Fibroblast of lung (primary cell): ENCODE measurements around the gene COL4A3. TPM values are rescaled to one million over a fixed set of nuclear protein-coding genes. Genes with fewer than 3 reads are reported as not detected.
A peak's percentile ranks its signal among the peaks of the same experiment; 100 is the strongest.
"Not testable (repeated sequence)": the region's sequence is repeated elsewhere in the genome, so short reads cannot be mapped to it uniquely, and the experiment has no call there.

Experiments
- DNase-seq, 2 donors: peaks; one replicate each; pipeline versions ENCODE4 v3.0.0 to v3.0.0-alpha.2; 2010; ENCODE audit warnings: low read depth in 2 of 2
- H2AFZ ChIP-seq: 2 replicates; pipeline ENCODE4 v1.5.1; 2012; ENCODE audit warnings: low read length, control low read depth, inconsistent platforms
- H3K27ac ChIP-seq: 2 replicates; pipeline ENCODE4 v1.5.1; 2011; ENCODE audit warnings: low read length, control low read depth; ENCODE audit not compliant: insufficient read depth
- H3K27me3 ChIP-seq: 2 replicates; pipeline ENCODE4 v1.5.1; 2011; ENCODE audit warnings: mild to moderate bottlenecking, low read length; ENCODE audit not compliant: control insufficient read depth, insufficient read depth
- H3K36me3 ChIP-seq: 2 replicates; pipeline ENCODE4 v1.5.1; 2011; ENCODE audit warnings: low read length; ENCODE audit not compliant: control insufficient read depth, insufficient read depth
- H3K4me1 ChIP-seq: 2 replicates; pipeline ENCODE4 v1.5.1; 2011; ENCODE audit warnings: low read length; ENCODE audit not compliant: control insufficient read depth, insufficient read depth; ENCODE audit errors: extremely low read depth
- H3K4me2 ChIP-seq: 2 replicates; pipeline ENCODE4 v1.5.1; 2011; ENCODE audit warnings: low read length, control low read depth; ENCODE audit not compliant: insufficient read depth; ENCODE audit errors: extremely low read depth
- H3K4me3 ChIP-seq, 4 experiments: fragments of 200-600 bp in 1 of 4; sonication (generic) in 1 of 4; replicated peaks in 1 of 4; 2 replicates each; pipeline ENCODE4 v1.5.1; 2011 to 2016; ENCODE audit warnings: low read length in 4 of 4, low read depth in 3 of 4, mild to moderate bottlenecking in 3 of 4, control low read depth in 2 of 4, inconsistent platforms in 1 of 4, mixed read lengths in 1 of 4; ENCODE audit not compliant: insufficient read depth in 1 of 4; ENCODE audit errors: control extremely low read depth in 1 of 4
- H3K79me2 ChIP-seq: 2 replicates; pipeline ENCODE4 v1.5.1; 2012; ENCODE audit warnings: mild to moderate bottlenecking, low read length, inconsistent platforms; ENCODE audit not compliant: control insufficient read depth, insufficient read depth
- H3K9ac ChIP-seq: 2 replicates; pipeline ENCODE4 v1.5.1; 2011; ENCODE audit warnings: mild to moderate bottlenecking, low read length, control low read depth; ENCODE audit not compliant: insufficient read depth
- H3K9me3 ChIP-seq: 2 replicates; pipeline ENCODE4 v1.5.1; 2012; ENCODE audit warnings: low read depth, low read length; ENCODE audit not compliant: control insufficient read depth, insufficient read depth
- H4K20me1 ChIP-seq: 2 replicates; pipeline ENCODE4 v1.5.1; 2011; ENCODE audit warnings: low read length; ENCODE audit not compliant: control insufficient read depth, insufficient read depth; ENCODE audit errors: extremely low read depth
- EZH2 ChIP-seq: IDR thresholded peaks from 2 replicates; pipeline ENCODE4 v1.5.1; 2012; ENCODE audit warnings: low read length, control low read depth, mild to moderate bottlenecking; ENCODE audit errors: missing control alignments
- polyA plus RNA-seq, 2 donors: library from polyadenylated mRNA; depleted of rRNA in 1 of 2; stranded (reverse) in 1 of 2; unstranded in 1 of 2; fragments of >200 nt; gene quantifications; 2 replicates each; pipeline ENCODE4 v1.2.1, GENCODE V29; 2011 to 2012; ENCODE audit warnings: missing spikeins in 1 of 2
- total RNA-seq: library from RNA; depleted of rRNA; stranded (reverse); fragments of >200 nt; gene quantifications from 2 replicates; pipeline ENCODE4 v1.2.1, GENCODE V29; 2014
- TF ChIP-seq, protein P1 (sequence below), 2 donors: IDR thresholded peaks in 1 of 2; conservative IDR thresholded peaks in 1 of 2; 1 replicate in 1 of 2; 2 replicates in 1 of 2; pipeline ENCODE4 v1.5.1; 2011 to 2012; ENCODE audit warnings: low read length in 2 of 2, control low read depth in 1 of 2, inconsistent platforms in 1 of 2, low read depth in 1 of 2, mild to moderate bottlenecking in 1 of 2

COL4A3 gene
- total and polyA plus RNA-seq, 2 donors (not counting 1 experiment from before 2014, with no cell fraction given): 0.12 to 0.33 TPM

DNA sequence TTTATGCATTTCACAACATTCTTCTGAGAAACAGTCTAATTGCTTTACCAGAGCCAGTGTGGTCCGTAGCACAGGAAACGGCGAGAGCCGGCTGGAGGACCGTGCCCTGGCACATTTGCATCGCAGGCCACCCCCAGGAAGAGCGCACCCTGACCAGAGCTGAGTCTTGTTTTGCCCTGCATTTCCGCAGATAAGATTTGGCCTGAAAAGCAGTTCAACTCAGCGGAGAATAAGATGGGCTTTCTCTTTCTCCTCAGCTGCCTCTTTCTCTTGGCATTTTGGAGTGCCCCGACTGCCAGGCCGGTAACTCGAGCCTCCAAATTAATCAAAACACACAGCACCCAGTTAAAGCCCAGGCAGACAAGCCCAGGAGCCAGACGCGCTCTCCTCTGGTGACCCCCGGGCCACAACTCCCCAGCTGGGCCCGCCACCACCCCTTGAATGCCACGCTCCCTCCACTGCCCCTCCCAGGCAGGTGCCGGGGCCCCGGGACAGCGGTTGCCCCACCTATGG lies 883 bp upstream of the COL4A3 start:
- Histone ChIP-seq H3K9me3 (no peaks in the 10 kb centered on the region), H3K4me2 (peak overlapping the region; percentile 38), H2AFZ (no peak overlapping the region), H3K79me2 (no peaks in the 10 kb centered on the region), H3K9ac (no peak overlapping the region), H3K4me1 (no peaks in the 10 kb centered on the region), H3K27me3 (peaks cover 13% of the 10 kb centered on the region), H4K20me1 (no peaks in the 10 kb centered on the region), H3K36me3 (no peaks in the 10 kb centered on the region), H3K4me3 (peak overlapping the region; percentile 23 to 52 (median 34)), H3K27ac (no peak overlapping the region)
- TF ChIP-seq, protein P1, sequence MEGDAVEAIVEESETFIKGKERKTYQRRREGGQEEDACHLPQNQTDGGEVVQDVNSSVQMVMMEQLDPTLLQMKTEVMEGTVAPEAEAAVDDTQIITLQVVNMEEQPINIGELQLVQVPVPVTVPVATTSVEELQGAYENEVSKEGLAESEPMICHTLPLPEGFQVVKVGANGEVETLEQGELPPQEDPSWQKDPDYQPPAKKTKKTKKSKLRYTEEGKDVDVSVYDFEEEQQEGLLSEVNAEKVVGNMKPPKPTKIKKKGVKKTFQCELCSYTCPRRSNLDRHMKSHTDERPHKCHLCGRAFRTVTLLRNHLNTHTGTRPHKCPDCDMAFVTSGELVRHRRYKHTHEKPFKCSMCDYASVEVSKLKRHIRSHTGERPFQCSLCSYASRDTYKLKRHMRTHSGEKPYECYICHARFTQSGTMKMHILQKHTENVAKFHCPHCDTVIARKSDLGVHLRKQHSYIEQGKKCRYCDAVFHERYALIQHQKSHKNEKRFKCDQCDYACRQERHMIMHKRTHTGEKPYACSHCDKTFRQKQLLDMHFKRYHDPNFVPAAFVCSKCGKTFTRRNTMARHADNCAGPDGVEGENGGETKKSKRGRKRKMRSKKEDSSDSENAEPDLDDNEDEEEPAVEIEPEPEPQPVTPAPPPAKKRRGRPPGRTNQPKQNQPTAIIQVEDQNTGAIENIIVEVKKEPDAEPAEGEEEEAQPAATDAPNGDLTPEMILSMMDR (conservative IDR thresholded peaks at IDR 0.05 in 1 of 2, IDR thresholded peaks at IDR 0.05 in 1 of 2; ENCODE audit: low read depth in 1 of 2, low read length in 2 of 2): no peak
- peak; percentile 56 for TF ChIP-seq EZH2
- no peak for DNase-seq

DNA sequence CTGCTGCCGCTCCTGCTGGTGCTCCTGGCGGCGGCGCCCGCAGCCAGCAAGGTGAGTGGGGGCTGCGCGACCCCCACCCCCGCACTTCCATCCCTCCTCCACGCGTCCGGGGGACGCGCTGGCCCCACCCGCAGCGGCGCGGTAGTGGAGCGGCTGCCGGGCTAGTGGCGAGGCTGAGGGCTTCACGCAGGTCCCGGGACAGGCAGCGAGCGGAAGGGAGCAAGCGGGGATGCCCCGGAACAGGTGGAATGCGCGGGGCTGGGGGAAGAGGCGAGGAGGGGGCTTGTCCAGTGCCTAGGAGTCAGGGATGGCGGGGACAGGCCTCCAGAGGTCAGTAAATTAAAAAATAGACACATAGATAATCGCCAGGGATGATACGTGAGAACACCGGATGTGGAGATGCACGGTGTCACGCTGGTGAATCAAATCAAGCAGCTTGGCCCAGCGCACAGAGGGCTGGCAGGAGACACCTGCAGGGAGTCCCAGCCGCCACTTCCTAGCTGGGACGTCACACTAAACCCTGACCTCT lies 403 bp downstream of the COL4A3 start:
- no peaks in the 10 kb centered on the region for H4K20me1 ChIP-seq
- peak overlapping the region in 1 of 4 experiments; percentile 52 for H3K4me3 ChIP-seq
- no peaks in the 10 kb centered on the region for H3K4me1 ChIP-seq
- TF ChIP-seq EZH2: peak; percentile 54
- TF ChIP-seq, protein P1 (conservative IDR thresholded peaks at IDR 0.05 in 1 of 2, IDR thresholded peaks at IDR 0.05 in 1 of 2; ENCODE audit: low read depth in 1 of 2, low read length in 2 of 2): no peak
- no peak overlapping the region for H2AFZ ChIP-seq
- H3K9ac ChIP-seq: no peak overlapping the region
- H3K27ac ChIP-seq: no peak overlapping the region
- peaks cover 13% of the 10 kb centered on the region for H3K27me3 ChIP-seq
- H3K79me2 ChIP-seq: no peaks in the 10 kb centered on the region
- H3K36me3 ChIP-seq: no peaks in the 10 kb centered on the region
- peak overlapping the region; percentile 68 for H3K4me2 ChIP-seq
- DNase-seq: no peak
- H3K9me3 ChIP-seq: no peaks in the 10 kb centered on the region

DNA sequence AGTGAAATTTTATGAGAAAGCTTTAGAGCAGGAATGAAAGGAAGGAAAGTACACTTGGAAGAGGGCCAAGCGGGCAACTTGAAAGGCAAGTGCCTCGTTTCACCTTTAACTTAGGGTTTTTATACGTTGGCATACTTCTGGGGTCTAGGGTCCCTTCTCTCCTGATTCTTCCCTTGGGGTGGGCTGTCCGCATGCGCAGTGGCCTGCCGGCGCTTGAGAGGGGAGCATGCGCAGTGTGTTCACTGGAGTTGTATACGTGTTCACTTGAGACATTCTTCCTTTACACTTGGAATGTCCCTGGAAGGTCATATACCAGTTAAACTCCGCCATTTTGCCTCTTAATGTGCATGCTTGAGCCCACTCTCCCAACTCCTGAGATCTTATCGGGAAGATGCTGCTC lies 7.4 kb downstream of the COL4A3 start:
- H2AFZ ChIP-seq, H3K9ac ChIP-seq, DNase-seq, H3K27me3 ChIP-seq, H4K20me1 ChIP-seq, H3K4me2 ChIP-seq, H3K4me1 ChIP-seq, H3K4me3 ChIP-seq, H3K36me3 ChIP-seq, H3K9me3 ChIP-seq, H3K79me2 ChIP-seq, H3K27ac ChIP-seq: not testable (repeated sequence)
